GM18511 (cell line): ENCODE data around the gene IL17REL.

Experiments
- ATAC-seq: cut with Tn5 transposase; IDR thresholded peaks from one replicate; pipeline ENCODE4 v1.9.1; 2021; ENCODE audit warnings: mild to moderate bottlenecking, moderate library complexity; ENCODE audit not compliant: unreplicated experiment

Gene IL17REL

GRCh38 chr22:49969751-49970527 is 42.6 kb downstream of the IL17REL start:
- no peak for ATAC-seq

- no peak for ATAC-seq
These were observed 43.5 kb downstream of the IL17REL start for GRCh38 chr22:49968831-49969661.

GRCh38 chr22:49968313-49968830 is 44.2 kb downstream of the IL17REL start:
- ATAC-seq, result no peak

GRCh38 chr22:49967706-49968208 is 44.8 kb downstream of the IL17REL start:
- no peak for ATAC-seq

- no peak for ATAC-seq
These were observed 45.5 kb downstream of the IL17REL start for GRCh38 chr22:49966774-49967705.

- ATAC-seq, result no peak
These were observed 46.4 kb downstream of the IL17REL start for GRCh38 chr22:49966041-49966773.

GRCh38 chr22:49965091-49966040 is 47.2 kb downstream of the IL17REL start:
- ATAC-seq, result no peak

GRCh38 chr22:49964136-49965090 is 48.2 kb downstream of the IL17REL start:
- ATAC-seq, result no peak

- ATAC-seq, result no peak
These were observed 48.9 kb downstream of the IL17REL start for GRCh38 chr22:49963647-49964026.

- no peak for ATAC-seq
These were observed 49.6 kb downstream of the IL17REL start for GRCh38 chr22:49962751-49963646.

- ATAC-seq, result no peak
These were observed 50.4 kb downstream of the IL17REL start for GRCh38 chr22:49962012-49962750.

GRCh38 chr22:49961601-49962011 is 51.0 kb downstream of the IL17REL start:
- ATAC-seq, result no peak

GRCh38 chr22:49961005-49961600 is 51.5 kb downstream of the IL17REL start:
- ATAC-seq, result no peak

GRCh38 chr22:49960159-49961004 is 52.2 kb downstream of the IL17REL start, which contains the start of gene PIM3:
Gene PIM3, plus strand, starts transcription at chr22:49960772. Its CDS starts 176 bp downstream, at chr22:49960948.
- ATAC-seq, result peak; percentile 70

- peak; percentile 15 for ATAC-seq
These were observed 52.8 kb downstream of the IL17REL start for GRCh38 chr22:49959782-49960158.
